A673 (cell line): Measurements from ENCODE around the gene FSTL4.

Experiments used
- EZH2 ChIP-seq: fragments of 200-600 bp; sonication (generic); IDR thresholded peaks from 2 replicates; pipeline ENCODE4 v1.6.1; 2017; ENCODE audit warnings: borderline replicate concordance, low read depth, mild to moderate bottlenecking, mixed read lengths, antibody characterized with exemption, low read length; ENCODE audit not compliant: poor library complexity, severe bottlenecking
- TF ChIP-seq, protein P1 (sequence below): fragments of 300-800, 200-600 bp; sonication (generic); conservative IDR thresholded peaks from 2 replicates; pipeline ENCODE4 v1.5.1; 2017; ENCODE audit warnings: low read depth, mild to moderate bottlenecking, antibody characterized with exemption, low read length, moderate library complexity, mixed read lengths

DNA sequence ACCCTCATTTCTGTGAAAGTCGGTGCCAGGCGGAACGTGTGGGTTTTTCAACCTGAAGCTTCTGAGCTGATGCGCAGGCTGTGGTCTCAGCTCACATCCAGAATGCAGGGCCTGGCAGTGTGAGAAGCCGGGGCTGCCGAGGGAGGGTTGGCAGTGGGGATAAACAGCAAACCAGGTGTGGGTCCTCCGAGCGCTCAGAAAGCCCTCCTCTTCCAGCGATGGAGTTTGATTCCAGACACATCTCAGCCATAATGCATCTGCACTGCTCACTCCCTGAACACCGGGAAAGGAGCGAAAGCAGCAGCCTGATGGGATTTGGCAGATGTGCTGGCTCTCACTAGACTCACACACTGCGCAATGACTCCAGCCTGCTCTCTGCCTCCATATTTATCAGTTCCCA is 280.4 kb downstream of the FSTL4 start:
- no peak for TF ChIP-seq EZH2
- TF ChIP-seq, protein P1, sequence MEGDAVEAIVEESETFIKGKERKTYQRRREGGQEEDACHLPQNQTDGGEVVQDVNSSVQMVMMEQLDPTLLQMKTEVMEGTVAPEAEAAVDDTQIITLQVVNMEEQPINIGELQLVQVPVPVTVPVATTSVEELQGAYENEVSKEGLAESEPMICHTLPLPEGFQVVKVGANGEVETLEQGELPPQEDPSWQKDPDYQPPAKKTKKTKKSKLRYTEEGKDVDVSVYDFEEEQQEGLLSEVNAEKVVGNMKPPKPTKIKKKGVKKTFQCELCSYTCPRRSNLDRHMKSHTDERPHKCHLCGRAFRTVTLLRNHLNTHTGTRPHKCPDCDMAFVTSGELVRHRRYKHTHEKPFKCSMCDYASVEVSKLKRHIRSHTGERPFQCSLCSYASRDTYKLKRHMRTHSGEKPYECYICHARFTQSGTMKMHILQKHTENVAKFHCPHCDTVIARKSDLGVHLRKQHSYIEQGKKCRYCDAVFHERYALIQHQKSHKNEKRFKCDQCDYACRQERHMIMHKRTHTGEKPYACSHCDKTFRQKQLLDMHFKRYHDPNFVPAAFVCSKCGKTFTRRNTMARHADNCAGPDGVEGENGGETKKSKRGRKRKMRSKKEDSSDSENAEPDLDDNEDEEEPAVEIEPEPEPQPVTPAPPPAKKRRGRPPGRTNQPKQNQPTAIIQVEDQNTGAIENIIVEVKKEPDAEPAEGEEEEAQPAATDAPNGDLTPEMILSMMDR: no peak
